Measurements from ENCODE around the gene AGRP. TPM values are rescaled to one million over a fixed set of nuclear protein-coding genes. Genes with fewer than 3 reads are reported as not detected.
"Not testable (repeated sequence)": the region's sequence is repeated elsewhere in the genome, so short reads cannot be mapped to it uniquely, and the experiment has no call there.

The AGRP gene
- total RNA-seq, 1 donor from 2014 or later: not detected

DNA sequence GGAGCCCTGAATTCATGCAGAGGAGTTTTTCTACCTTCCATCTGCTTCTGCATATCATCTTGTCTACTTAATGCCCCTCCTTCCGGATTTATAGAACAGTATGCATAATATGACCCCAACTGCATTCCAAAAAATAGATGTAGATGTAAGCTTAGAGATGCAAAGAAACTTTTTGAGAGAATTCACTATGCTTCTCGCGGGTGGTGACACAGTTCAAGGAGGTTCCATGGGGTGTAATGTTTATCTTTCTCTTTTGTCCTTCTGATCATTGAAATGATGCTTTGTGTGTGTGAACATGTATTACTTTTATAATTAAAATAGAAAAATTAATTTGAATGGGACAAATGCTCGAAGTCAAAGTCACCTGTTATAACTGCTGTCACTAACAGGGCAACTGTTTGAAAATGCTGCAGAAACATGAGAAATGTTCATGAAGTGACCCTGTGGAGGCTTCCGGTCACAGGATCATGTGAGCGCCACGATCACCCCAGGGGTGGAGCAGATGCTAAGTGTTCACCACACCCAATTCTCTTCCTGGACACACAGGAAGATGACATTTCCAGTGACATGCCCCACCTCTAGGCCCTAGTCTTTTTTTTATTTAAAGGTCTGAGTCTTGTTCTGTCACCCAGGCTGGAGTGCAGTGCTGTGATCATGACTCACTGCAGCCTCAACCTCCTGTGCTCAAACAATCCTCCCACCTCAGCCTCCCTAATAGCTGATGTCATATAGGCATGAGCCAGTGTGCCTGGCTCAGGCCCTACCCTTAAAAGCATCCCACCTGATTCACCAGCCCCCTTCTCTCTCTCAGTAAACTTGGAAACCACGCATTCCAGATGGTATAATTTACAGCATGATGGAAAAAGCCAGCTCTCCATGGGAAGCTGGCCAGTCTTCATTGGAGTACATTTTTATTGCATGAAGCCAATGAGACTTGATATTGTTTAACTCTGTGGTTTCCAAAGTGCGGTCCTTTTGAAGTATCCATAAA lies 21.0 kb upstream of the AGRP start:
- DNase-seq (ENCODE audit: low read depth in 2 of 2): peak; percentile 27 to 42

DNA sequence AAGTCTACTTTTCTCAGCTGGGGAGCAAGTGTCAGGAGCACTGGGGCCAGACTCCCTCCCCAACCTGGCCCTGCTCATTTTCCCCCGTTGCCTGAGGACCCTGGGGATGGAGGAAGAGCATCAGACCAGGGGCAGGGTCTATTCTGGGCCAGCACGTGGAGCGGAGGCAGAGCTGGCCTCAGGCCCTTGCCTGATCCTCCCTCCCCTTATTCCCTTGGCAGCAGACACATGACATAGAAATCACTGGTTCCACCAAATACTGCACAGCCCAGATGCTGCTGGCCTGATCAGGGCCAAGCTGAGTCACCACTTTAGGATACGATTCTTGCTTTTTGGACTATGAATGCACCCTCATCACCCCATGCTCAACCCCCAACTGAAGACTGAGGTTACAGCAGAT lies 15.8 kb upstream of the AGRP start:
- DNase-seq (ENCODE audit: low read depth in 2 of 2): no peak

DNA sequence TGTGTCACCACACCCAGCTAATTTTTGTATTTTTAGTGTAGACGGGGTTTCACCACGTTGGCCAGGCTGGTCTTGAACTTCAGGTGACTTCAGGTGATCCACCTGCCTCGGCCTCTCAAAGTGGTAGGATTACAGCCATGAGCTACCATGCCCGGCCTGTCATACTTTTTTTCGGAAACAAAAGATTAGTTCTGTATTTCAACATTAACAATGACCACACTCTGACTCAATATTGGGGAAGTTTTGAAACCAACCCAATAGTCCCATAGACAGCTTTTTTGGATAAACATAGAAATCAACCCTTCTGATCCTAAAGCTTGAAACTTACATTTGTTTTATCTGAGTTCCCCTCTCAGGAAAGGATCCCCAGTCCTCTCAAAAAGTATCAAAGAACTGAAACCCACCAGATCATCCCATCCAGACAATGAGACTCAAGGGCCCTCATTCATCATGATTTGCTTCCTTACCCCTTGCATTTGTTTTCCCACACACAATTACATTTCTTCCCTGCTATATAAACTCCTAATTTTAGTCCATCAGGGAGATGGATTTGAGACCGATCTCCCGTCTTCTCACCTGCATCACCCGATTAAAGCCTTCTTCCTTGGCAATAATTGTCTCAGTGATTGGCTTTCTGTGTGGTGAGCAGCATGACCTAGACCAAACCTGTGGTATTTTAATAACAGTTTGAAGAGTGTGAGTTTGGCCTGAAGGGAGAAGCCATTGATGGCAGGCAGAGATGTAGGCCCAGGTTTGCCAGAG lies 7.2 kb upstream of the AGRP start:
- no peak for DNase-seq (ENCODE audit: low read depth in 2 of 2)

DNA sequence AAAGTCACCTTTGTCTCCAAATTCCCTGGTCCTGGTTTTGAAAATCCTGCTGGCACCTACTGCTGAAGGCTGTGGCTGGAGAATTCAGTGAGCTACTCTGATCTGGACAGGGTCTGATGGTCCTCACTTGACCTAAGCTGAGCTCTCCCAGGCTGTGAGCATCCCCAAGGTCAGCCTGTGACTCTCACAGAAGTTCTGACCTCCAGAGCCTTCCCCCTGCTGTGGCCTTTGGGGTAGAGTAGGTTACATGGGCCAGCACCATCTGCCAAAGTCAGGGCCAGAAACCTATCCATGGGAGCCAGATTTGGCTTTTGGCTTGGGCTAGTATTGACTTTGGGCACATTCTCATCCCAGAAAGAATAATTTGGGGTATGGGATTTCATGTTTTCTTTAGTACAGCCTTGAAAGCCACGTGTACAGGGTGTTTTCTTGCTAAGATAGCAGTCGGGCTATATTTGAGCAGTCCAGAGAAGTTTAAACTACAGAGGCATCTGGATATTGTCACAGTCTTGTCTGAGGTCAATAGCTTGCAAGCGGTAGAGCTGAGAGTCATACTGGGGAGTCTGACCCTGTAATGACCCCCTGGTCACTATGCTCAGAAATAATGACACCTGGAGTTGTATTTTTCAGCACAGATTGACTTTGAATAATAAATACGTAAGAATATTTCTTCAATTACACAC lies 6.2 kb upstream of the AGRP start:
- no peak for DNase-seq (ENCODE audit: low read depth in 2 of 2)

DNA sequence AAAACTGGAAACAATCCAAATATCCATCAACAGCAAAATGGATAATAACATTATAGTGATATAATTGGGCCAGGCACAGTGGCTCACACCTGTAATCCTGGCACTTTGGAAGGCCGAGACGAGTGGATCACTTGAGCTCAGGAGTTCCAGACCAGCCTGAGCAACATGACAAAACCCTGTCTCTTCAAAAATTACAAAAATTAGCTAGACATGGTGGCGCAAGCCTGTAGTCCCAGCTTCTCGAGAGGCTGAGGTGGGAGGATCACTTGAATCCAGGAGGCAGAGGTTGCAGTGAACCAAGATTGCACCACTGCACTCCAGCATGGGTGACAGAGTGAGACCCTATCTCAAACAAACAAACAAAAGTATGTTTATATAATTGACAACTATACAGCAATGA lies 4.2 kb upstream of the AGRP start:
- DNase-seq (ENCODE audit: low read depth in 2 of 2): not testable (repeated sequence)

DNA sequence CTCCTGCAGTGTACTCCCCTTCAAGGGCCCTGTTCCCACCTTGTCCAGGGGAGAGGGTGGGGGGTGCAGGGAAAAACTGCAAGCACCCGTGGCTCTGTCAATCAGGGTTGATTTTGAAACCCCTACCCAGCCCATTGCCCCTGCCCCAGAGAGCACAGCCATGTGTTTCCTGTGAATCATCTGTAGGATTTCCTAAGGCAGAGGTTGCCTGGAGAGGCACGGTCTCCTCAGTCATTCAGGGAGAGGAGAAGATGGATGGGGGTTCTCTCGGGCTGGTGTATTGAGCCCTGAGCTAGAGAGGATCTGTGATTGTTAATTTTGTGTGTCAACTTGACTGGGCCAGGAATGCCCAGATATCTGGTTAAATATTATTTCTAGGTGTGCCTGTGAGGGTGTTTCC lies 3.5 kb upstream of the AGRP start:
- DNase-seq (ENCODE audit: low read depth in 2 of 2): peak; percentile 72 to 80

DNA sequence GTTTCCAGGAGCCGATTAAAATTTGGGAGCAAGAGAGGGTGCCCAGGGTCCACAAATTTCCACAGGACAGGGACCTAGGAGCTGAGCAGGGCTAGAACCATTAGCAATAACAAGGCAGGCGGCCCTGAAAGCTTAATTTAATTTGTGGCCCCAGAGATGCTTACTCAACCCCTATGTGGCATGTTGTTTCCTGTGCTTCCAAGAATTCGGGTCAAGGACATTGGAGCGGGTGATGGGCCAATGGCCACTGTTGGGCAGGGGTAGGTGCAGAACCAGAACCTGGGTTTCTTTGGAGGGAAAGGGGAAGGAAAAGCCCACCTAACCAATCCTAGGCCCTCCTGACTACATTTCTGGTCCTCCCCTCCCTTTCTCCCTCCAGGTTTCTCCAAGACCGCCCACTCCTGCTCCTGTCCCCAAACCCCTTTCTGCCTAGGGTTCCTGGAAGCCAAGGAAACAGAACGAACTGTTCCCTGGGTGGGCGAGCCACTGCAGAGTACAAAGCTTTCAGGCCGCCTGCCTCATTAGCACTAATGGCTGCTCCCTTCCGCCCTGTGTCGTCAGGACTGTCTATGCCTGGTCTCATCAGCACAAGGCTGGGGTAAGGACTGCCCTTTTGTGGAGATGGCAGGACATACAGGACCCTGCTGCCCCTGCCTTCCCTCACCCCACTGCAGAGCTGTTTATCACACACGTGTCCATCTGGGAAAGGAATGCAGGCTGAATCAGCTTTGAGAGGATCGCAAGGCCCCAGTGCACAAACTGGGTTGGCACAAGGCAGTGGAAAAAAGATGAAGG lies 581 bp upstream of the AGRP start:
- no peak for DNase-seq (ENCODE audit: low read depth in 2 of 2)

DNA sequence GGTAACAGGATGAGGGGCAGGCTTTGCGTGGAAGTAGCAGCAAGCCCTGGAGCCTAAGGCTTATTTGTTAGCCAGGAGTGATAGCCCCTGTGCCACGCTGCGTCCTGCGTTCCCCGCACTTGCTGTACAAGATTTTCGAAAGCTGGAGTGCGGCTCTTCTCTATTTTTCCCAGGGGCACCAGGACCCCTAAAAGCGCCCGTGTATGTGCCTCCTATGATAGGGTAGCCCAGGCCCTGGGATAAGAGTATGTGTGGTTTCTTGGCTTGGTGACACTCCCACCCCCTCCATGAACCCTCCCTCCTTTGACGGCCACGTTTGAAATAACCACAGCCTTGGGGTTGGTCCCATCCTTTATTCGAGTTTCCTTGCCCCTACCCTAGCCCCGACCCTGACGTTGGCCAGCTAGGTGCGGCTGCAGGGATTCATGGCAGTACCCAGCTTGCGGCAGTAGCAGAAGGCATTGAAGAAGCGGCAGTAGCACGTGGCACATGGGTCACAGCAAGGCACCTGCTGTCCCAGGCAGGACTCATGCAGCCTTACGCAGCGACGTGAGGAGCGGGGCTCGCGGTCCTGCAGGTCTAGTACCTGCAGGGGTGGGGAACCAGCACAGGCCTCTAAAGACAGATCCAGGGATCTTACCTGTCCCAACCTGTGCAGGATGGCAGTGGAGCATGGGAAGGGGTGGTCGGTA lies 968 bp downstream of the AGRP start:
- DNase-seq (ENCODE audit: low read depth in 2 of 2): no peak

DNA sequence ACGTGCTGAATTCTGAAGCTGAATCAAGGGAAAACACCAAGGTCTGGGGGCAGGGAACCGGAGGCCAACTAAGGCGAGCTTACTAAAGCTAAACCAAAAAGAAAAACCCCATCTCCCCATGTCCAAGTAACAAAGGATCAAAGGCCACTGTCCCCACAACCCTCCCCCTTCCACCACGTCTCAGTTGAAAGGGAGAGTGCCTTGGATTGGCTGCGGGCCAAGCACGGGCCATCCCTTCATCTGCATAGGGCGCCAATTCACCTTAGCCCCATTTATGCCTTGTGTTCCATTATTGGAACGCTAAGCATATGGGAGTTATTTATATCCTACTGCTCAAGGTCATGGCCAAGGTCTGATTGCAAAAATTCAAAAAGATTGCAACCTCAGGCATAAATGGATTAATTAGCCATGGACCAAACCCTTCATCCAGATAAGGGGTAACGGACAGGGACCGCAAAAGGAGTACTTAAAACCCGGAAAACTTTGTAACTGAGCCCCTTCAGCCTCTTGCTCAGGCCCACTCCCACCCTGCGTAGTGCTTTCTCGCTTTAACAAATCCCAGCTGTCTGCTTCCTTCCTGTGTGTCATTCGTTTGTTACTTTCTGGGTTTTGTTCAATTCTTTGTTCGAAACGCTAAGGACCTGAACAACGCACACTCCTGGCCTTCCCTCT lies 1.6 kb downstream of the AGRP start:
- DNase-seq (ENCODE audit: low read depth in 2 of 2): peak; percentile 62 to 77

DNA sequence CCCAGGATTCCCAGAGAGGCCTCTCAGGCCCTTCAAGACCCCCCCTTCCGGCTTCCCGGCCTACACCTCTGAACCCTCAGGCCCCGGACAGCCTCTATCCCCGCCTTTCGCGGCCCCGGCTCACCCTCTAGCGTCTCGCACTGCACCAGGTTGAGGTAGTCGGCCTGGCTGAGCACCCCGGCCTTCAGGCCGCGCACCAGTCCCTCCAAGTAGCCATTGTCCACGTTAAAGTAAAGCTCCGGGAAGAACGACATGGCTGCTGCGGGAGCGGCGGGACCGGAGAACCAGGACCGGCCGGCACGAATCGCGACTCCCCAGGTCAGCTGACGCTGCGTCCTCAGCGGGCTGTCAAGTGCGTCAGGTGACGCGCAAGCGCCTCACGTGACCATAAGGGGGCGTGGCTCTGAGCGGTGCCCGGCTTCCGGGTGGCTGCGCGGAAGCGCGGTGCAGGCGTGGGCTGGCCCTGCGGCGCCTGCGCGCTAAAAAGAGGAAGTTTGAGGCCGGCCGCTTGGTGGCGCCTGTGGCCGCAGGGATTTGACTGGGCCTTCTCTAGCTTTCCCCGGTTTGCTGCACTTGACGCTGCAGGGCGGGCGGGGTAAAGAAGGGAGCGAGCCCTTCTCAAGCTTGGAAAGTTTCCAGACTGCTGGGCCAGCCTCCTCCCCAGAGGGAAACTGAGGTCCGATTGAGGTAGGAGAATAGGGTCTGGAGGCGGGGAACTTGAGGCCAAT lies 2.4 kb downstream of the AGRP start, which contains the start of gene ATP6V0D1:
Gene ATP6V0D1 (minus strand): TSS at position 325 of the 728 bp plus-strand sequence. CDS start 71 bp downstream, at position 254.
- DNase-seq (ENCODE audit: low read depth in 2 of 2): peak; percentile 99

DNA sequence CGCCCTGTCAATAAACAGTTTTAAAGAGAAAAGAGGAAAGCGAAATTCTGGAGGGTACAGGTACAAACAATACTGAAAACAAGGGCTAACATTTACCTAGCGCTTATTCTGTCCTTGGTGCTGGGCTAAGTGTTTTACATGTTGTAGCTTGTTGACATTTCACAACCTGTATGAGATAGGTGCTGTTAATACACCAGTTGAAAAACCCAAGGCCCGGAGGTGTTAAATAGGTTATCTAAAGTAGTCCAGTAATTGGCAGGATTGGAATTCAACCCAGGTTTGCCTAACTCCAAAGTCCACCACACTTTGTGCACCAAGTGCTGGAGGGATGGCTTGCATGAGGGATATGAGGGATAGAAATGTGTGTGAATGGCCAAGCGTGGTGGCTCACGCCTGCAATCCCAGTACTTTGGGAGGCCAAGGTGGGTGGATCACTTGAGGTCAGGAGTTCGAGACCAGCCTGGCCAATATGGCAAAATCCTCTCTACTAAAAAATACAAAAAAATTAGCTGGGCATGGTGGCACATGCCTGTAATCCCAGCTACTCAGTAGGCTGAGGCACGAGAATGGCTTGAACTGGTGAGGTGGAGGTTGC lies 5.3 kb downstream of the AGRP start:
- no peak for DNase-seq (ENCODE audit: low read depth in 2 of 2)

DNA sequence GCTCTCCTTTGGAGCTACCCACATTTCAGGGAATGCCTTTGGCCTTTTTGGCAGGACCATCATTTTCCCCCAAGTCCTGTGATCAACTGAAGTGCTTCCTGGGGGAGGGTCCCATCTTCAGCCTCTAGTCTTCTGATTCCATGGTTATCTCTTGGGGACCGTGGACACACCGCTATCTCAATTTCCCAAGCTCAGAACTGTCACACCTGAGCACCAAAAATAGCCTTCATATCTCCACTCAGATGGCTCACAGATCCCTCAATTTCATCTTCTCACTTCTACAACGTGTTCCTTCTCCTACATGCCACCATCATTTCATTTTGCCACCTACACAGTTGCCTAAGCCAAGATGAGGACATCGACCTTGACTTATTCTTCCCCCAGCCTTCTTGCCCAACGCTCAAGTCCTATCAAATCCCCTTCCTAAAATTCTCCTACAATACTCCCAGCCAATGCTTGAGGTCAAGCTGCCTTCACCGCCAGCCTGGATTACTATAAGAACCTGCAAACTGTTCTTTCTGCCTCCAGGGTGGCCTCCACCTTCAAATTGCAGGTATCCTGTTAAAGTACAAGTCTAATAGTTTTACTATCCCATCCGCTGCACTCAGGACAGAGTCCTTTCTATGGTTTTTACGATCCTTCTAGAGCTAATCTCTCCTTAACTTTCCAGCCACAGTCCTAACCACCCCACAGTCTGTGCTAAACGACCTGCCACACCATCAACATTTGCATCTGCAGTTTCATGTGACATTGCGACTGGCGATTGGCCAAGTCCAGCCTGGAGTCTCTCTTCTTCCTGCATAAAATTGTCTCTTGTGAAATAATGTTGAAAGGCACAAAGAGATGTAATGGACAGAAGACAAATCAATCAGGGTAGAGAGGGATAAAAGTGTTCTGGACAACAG lies 8.5 kb downstream of the AGRP start:
- DNase-seq (ENCODE audit: low read depth in 2 of 2): no peak

DNA sequence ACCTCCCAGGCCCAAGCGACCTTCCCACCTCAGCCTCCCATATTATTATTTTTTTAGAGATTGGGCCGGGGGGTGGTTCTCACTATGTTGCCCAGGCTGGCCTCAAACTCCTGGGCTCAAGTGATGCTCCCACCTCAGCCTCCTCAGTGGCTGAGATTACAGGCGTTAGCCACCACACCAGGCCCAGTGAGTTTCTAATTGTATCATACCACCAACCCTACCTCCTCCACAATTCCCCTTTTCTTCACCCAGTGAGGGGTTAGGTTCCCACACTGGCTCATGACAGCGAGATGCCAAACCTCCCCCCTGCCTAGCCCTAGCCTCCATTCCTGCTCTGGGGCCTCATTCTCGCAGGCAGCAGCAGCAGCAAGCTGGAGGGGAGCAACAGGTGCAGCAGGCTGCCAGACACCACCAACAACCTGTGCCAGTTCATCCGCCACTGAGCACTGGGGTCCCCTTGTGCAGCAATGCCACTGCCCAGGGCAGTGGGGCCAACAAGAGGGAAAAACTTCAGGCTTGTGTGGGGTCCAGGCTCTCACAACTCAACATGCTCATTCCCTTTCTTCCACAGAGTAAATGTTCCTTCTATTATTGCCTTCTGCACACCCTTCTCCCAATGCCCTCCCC lies 11.5 kb downstream of the AGRP start:
- DNase-seq (ENCODE audit: low read depth in 2 of 2): no peak

DNA sequence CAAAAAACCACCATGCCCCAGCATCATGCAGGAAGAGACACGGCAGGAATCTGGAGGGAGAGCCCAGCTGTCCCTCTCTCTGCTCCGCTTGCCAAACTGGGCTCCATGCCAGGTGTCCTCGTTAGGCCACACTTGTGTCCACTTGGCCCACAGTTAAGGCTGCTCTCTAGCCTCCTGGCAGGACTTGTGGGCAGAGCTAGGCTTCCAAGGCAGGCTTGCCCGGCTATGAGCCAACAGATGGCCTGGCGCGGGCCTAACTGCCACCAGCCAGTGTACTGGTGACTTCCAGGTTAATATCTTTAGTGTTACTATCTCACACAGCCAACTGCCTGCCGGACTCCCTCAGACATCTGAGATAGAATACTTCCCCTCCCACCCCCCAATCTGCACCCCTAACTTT lies 13.0 kb downstream of the AGRP start:
- peak in 1 of 2 donors; percentile 71 for DNase-seq (ENCODE audit: low read depth in 2 of 2)

DNA sequence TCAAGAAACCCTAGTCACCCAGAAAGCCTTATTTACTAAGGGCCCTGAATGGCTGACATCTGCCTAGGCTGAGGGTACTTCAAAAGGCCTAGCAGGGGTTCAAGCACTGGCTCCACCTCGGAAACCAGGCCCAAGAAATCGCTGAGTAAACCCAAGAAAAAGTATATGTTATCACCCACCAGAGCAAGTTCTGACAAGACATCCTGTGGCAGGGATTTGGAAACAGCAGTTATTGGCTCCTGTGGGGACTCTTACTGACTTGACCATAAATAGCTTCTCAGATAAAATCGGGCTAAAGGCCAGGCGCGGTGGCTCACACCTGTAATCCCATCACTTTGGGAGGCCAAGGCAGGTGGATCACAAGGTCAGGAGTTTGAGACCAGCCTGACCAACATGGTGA lies 14.6 kb downstream of the AGRP start:
- DNase-seq (ENCODE audit: low read depth in 2 of 2): no peak

DNA sequence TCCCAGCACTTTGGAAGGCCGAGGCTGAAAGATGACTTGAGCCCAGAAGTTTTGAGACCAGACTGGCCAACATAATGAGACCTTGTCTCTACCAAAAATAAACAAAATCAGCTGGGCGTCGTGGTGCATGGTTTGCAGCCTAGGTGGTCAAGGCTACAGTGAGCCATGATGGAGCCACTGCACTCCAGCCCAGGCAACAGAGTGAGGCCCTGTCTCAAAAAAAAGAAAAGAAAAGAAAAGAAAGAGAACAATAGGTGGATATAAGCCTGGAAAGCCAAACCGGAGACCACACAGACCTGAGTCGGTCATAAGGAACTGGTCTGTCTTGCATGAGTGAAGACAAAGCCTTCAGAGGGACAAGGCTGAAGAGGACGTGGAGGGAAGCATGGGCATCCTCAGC lies 16.8 kb downstream of the AGRP start:
- no peak for DNase-seq (ENCODE audit: low read depth in 2 of 2)

DNA sequence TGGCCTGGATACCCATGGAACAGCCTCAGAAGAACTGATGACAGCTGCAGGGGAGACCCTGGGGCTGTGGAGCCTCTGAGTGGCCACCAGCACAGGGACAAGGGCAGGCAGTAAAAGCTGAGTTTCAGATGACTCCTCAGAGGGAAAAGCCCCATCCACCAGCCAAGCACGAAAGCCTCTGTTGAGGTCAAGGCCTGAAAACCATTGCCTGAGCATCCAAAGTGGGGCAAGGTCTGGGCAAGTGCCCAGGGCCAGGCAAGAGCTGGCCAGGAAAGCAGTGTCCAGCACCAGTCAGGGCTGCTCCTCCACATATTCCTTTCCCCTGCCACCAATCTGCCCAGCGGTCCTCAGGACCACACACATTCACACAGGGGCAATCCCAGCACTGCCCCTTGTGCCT lies 18.8 kb downstream of the AGRP start:
- DNase-seq (ENCODE audit: low read depth in 2 of 2): no peak

Data from lung microvascular endothelial cell (primary cell).